D341Med (cell line): ENCODE results near the gene PAF1.
"Not testable (repeated sequence)": the region's sequence is repeated elsewhere in the genome, so short reads cannot be mapped to it uniquely, and the experiment has no call there.

Experiments used
- DNase-seq: peaks from one replicate; pipeline ENCODE4 v3.0.0; 2012; ENCODE audit warnings: low spot score

Gene PAF1

DNA sequence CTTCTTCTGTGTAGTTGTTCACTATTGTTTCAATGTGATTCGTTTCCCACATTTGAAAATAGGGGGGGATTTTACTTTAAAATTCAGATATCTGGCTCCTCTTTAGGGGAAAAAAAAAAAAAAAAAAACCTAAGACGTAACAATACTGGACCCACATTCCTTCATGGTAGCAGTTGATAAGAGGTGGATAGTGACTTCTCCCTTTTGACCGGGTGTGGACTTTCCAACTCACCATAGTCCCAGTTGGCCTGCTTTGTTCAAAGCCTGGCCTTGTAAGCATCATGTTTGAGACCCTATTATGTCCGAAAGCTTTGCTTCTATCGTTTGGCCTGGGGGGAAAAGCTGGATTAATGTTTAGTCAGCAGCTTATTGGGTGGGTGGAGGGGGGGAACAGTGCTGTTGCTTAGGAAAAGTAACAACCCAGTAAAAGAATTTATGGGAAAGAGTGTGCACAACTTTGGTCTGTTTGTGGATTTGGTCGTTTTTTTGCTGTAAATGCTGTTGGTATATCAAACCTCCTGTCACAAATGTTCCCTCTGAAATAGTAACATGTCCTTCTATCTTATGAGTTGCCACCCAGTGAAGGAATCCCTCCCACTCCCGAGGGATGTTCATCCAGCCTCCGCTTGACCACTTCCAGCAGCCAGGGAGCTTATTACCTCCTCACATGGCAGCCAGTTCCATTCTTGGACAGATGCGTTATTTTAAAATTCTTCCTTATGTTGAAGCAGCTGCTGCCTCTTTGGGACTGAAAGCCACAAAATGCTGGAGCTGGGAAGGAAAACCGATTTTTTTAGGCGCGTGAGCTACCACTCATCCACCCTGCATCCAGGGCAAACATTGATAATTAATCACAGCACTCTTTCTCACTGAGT, 38.3 kb downstream of the PAF1 start:
- DNase-seq = no peak

GRCh38 chr19:39351537-39352064, 39.3 kb downstream of the PAF1 start:
- DNase-seq = no peak

DNA sequence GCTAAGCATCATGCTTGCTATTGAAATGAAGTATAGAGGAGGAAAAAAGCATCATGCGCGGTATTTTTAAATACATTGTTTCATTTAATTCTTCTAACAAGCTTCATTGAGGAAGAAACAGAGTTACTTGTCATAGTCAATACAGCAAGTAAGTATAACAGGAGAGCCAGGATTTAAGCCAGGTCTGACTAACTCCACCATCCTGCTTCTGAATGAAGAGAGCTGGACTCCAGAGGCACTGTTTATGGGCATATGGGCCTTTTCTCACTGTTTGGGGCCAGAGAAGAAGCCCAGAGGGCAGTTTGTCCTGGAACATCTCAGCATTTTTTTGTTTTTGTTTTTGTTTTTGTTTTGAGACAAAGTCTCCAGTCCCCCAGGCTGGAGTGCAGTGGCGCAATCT, 40.8 kb downstream of the PAF1 start:
- no peak for DNase-seq

DNA sequence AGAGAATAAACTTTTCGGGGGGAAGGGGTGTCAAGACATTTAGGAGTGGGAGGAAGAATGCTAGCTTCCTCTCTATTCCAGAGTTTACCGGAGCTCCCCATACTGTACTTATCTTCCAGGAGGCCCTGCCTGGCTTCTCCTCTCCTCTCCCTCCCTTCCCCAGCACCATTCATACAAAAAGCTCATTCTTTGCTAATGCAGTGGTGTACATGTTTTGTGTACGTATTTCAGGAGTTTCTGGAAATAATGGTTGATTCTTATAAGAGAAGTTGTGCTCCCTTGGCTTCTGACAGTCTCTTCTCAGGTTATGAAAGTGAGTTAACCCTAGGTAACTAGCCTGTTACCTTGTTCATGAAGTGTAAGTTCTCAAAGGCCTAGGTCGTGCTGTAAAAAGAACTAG, 41.6 kb downstream of the PAF1 start:
- DNase-seq = no peak

GRCh38 chr19:39347332-39348164, 43.4 kb downstream of the PAF1 start:
- DNase-seq = no peak

DNA sequence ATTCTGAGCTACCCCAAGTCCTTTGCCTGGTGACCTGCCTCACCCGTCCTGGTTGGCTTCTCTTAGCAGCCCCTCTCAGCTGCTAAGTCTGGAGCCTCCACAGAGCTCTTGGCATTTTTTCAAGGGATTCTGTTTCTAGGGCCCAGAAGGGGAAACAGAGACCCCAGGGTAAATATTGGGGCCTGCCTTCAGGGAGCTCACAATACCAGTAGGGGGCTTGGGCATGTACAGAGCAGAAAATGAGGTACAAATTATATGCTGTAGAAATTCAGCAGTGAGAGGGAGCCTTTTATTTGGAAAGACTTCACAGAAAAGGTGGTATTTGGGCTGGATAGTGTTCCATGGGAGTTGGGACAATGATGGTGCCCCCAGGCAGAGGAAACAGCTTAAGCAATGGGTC, 45.0 kb downstream of the PAF1 start:
- DNase-seq = no peak

- no peak for DNase-seq
Measured at GRCh38 chr19:39342647-39343305, 48.1 kb downstream of the PAF1 start.

DNA sequence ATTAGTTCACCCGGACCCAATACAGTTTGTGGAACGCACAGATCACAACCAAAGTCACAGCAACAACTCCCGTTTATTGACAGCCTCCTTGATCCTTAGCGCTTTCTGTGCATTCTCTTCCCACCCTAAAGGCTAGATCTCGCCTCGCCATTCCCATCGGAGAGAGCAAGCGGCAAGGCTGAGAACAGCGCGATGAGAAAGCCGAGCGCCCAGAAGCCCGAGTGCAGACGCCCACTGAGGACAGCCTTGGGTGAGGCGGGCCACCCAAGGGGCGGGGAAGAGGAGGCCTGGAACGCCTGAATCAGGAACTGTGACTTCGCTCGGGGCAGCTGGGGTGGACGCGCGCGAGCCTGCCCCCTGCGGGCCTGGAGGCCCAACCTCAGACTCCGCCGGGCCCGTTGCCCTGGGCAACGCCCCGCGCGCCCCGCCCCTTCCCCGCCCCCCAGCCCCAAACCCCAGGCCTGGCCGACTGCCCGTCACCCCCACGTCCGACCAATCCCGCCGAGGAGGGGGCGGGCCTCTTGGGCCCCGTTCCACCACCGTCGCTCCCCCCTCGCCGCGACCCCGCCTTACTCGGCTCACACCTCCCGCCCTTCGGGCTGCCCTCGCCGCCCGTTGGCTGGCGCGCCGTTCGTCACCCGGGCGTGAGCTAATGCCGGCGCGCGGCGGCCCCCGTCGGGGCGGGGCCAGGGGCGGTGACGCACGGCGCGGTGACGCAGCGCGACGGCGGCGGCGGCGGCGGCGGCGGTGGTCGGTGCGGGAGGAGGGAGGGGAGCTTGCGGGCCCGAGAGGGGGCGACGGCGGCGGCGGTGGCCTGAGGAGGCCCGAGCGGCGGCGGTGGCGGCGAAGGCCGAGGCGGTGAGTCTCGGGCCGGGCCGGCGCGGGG, 48.9 kb downstream of the PAF1 start, which contains the start of gene SAMD4B:
TSS of gene SAMD4B (plus strand) at position 703 of the 886 bp plus-strand sequence. CDS start 14,473 bp downstream, outside the sequence.
- peak; percentile 99 for DNase-seq

GRCh38 chr19:39341129-39341718, 49.7 kb downstream of the PAF1 start:
- DNase-seq = no peak

DNA sequence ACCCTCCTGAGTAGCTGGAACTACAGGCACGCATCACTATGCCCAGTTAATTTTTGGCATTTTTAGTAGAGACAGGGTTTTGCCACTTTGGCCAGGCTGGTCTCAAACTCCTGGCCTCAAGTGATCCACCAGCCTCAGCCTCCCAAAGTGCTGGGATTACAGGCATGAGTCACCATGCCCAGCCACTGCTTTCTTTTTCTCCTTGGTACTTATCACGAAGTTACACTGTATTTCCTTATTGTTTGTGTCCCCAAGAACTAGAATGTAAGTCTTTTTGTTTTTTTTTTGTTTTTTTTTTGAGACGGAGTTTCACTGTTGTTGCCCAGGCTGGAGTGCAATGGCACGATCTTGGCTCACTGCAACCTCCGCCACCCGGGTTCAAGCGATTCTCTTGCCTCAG, 50.8 kb downstream of the PAF1 start:
- not testable (repeated sequence) for DNase-seq

- DNase-seq = no peak
Measured at GRCh38 chr19:39339674-39340073, 51.2 kb downstream of the PAF1 start.

DNA sequence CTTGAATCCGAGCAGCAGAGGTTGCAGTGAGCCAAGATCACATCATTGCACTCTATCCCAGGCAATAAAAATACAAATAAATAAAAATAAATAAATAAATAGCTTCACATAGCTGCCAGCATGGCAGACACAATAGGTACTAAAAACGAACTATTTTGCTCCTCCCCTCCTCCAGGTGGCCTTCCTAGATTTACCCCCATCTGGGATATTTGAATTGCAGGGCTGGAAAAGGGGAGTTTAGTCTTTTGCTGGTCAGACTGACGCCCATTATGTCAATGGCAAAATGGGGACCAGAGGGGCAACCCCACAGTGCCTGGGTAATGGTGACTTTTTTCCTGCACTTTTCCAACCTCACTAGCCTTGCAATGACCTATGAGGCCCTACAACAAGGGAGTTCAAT, 54.4 kb downstream of the PAF1 start:
- DNase-seq = no peak
